Upper lobe of right lung (tissue), 1 donor: ENCODE results near the gene MTMR3. TPM values are rescaled to one million over a fixed set of nuclear protein-coding genes. Genes with fewer than 3 reads are reported as not detected.

Experiments used
- ATAC-seq: fragments of 200-7000 bp; cut with Tn5 transposase; one replicate; pipeline ENCODE4 v1.9.1; 2020; ENCODE audit warnings: mild to moderate bottlenecking, moderate library complexity
- DNase-seq: peaks from one replicate; pipeline ENCODE4 v3.0.0-alpha.2; 2020
- H3K27ac ChIP-seq: fragments of 200-600 bp; one replicate; pipeline ENCODE4 v1.8.0; 2022
- H3K27me3 ChIP-seq: fragments of 200-600 bp; one replicate; pipeline ENCODE4 v1.8.0; 2022; ENCODE audit warnings: mild to moderate bottlenecking
- H3K36me3 ChIP-seq: fragments of 200-600 bp; one replicate; pipeline ENCODE4 v1.8.0; 2022
- H3K4me1 ChIP-seq: fragments of 200-600 bp; one replicate; pipeline ENCODE4 v1.8.0; 2022
- H3K4me3 ChIP-seq: fragments of 200-600 bp; one replicate; pipeline ENCODE4 v1.8.0; 2022; ENCODE audit warnings: mild to moderate bottlenecking
- H3K9me3 ChIP-seq: fragments of 200-600 bp; one replicate; pipeline ENCODE4 v1.8.0; 2022
- intact Hi-C: fragments of 100-400 bp; cut with DNase I; formaldehyde crosslinking; loops from one replicate; pipeline ENCODE4 v1.11.0; 2022
- total RNA-seq: library from RNA; stranded (reverse); fragmentation: NEBNext Ultra II Directional; extraction: Animal tissue kit (Norgen Biotek cat#: 25700); gene quantifications from one replicate; pipeline ENCODE4 v1.2.1, GENCODE V29; 2021
- TF ChIP-seq, protein P1 (sequence below): fragments of 200-600 bp; IDR thresholded peaks from one replicate; pipeline ENCODE4 v1.8.0; 2022; ENCODE audit warnings: antibody characterized with exemption
- donor health status: DM: no; HTN: yes; CAD: no; lungs with severe emphysema.

Gene MTMR3
- total RNA-seq, 1 donor from 2014 or later = 50.6 TPM

DNA sequence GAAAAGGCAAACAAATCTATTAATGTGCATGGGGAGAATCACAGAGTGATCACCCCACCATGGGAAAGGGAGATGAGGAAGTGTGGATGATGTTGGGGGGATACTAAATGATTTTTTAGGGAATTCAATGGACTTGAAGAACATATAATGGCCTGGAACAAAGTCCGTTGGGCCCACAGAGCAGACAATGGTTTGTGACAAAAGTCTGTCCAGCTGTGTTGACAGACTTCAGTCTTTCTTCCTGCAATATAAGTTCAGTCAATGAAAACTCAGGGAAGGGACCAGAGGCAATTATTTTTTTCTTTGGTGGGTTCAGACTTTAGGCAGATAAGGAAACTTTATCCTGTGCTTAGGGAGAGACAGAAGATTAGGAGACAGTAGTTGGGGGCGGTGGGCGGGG is 179.3 kb downstream of the MTMR3 start:
- Histone ChIP-seq H3K4me3 (no peak overlapping the region), H3K4me1 (no peaks in the 10 kb centered on the region), H3K36me3 (no peaks in the 10 kb centered on the region), H3K27ac (no peak overlapping the region), H3K9me3 (peaks cover 7% of the 10 kb centered on the region), H3K27me3 (no peaks in the 10 kb centered on the region)
- intact Hi-C loops = no loop called here
- ATAC-seq (no peak), DNase-seq (no peak)
- TF ChIP-seq, protein P1, sequence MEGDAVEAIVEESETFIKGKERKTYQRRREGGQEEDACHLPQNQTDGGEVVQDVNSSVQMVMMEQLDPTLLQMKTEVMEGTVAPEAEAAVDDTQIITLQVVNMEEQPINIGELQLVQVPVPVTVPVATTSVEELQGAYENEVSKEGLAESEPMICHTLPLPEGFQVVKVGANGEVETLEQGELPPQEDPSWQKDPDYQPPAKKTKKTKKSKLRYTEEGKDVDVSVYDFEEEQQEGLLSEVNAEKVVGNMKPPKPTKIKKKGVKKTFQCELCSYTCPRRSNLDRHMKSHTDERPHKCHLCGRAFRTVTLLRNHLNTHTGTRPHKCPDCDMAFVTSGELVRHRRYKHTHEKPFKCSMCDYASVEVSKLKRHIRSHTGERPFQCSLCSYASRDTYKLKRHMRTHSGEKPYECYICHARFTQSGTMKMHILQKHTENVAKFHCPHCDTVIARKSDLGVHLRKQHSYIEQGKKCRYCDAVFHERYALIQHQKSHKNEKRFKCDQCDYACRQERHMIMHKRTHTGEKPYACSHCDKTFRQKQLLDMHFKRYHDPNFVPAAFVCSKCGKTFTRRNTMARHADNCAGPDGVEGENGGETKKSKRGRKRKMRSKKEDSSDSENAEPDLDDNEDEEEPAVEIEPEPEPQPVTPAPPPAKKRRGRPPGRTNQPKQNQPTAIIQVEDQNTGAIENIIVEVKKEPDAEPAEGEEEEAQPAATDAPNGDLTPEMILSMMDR = no peak

DNA sequence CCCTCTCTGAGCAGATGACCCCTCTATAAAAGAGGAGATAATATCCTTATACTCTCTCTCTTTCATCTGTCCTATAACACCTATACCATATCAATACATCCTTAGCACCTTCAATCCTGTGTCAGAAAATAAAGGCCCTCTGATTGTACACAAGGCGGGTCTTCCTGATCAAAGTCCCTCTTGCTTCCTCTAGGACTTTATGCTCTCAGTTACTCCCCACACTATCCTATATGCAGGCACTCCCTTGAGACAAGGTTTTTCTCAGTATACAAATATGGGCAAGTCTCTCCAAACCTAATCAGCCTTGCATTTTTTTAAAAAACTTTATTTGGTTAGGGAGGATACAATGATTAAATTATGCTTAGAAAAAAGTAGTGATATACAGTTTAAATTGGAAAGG is 180.0 kb downstream of the MTMR3 start:
- Histone ChIP-seq H3K4me1 (no peaks in the 10 kb centered on the region), H3K27me3 (no peaks in the 10 kb centered on the region), H3K36me3 (no peaks in the 10 kb centered on the region), H3K4me3 (no peak overlapping the region), H3K9me3 (peaks cover 7% of the 10 kb centered on the region), H3K27ac (no peak overlapping the region)
- ATAC-seq = no peak
- intact Hi-C loops = no loop called here
- TF ChIP-seq, protein P1 = no peak
- no peak for DNase-seq

DNA sequence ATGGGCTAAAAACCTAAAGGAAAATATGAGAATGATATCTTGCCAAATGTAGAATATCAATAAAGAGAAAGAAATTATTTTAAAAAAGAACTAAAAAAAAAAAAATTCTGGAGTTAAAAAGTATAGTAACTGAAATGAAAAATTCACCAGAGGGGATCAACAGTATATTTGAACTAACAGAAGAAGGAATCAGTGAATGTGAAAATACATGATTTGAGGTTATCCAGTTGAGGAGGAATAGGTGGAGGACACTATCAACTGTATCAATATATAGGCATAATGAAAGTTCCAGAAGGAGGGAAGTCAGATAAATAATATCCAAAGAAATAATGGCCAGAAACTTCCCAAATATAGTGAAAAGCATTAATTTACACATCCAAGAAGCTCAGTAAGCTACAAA is 181.2 kb downstream of the MTMR3 start:
- intact Hi-C loops = no loop called here
- Histone ChIP-seq H3K27ac (no peak overlapping the region), H3K36me3 (no peaks in the 10 kb centered on the region), H3K4me3 (no peak overlapping the region), H3K9me3 (peaks cover 7% of the 10 kb centered on the region), H3K27me3 (no peaks in the 10 kb centered on the region), H3K4me1 (no peaks in the 10 kb centered on the region)
- DNase-seq (no peak), ATAC-seq (no peak)
- TF ChIP-seq, protein P1 = no peak

DNA sequence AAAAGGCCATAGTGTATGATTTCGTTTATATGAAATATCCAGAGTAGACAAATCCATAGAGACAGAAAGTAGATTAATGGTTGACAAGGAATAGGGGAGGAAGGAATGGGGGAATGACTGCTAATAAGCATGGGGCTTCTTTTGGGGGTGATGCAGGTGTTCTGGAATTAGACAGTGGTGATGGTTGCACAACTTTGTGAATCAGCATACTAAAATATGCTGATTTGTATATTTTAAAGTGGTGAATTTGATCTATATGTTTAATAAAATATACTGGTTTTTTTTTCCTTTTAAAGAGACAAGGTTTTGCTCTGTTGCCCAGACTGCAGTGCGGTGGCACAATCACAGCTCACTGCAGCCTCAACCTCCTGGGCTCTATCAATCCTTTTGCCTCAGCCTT is 190.8 kb downstream of the MTMR3 start:
- Histone ChIP-seq H3K27ac (no peak overlapping the region), H3K4me1 (no peaks in the 10 kb centered on the region), H3K9me3 (no peaks in the 10 kb centered on the region), H3K4me3 (no peak overlapping the region), H3K27me3 (no peaks in the 10 kb centered on the region), H3K36me3 (no peaks in the 10 kb centered on the region)
- TF ChIP-seq, protein P1 = no peak
- ATAC-seq (no peak), DNase-seq (no peak)
- intact Hi-C loops = no loop called here

DNA sequence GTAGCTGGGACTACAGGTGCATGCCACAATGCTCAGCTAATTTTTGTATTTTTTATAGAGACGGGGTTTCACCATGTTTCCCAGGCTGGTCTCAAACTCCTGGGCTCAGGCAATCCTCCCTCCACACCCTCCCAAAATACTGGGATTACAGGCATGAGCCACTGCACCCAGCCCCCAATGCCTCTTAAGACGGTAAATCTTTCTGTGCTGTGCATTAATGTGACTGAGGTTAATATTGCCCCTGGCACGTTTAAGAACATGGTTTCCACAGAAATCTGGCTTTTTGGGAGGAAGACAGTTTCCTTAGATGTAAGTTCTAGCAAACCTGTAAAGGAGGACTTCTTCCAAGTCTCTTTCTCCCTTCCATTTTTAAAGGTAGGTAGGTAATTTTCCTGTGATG is 191.2 kb downstream of the MTMR3 start:
- no peak for DNase-seq
- H3K27ac ChIP-seq = no peak overlapping the region
- no peak for ATAC-seq
- H3K4me3 ChIP-seq = no peak overlapping the region
- no peaks in the 10 kb centered on the region for H3K9me3 ChIP-seq
- TF ChIP-seq, protein P1 = no peak
- H3K27me3 ChIP-seq = no peaks in the 10 kb centered on the region
- H3K4me1 ChIP-seq = no peaks in the 10 kb centered on the region
- intact Hi-C loops = no loop called here
- H3K36me3 ChIP-seq = no peaks in the 10 kb centered on the region

DNA sequence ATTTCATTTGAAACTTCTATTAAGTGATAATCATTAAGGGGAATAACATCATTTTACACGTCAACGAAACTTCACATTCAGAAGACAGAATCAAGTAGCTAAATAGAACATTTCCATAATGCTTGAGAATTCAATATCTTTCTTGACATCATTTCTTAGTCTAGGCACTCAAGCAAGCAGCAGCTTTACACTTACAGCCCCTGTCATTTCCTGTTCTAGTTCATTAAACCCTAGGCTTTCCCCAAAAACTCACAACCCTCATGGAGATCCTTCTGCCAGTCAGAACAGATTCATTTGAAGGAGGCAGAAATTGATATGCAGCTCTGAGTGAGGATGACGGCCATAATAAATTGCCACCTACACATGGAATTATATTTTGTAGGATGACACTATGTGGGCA is 192.0 kb downstream of the MTMR3 start:
- TF ChIP-seq, protein P1 = no peak
- Histone ChIP-seq H3K4me3 (no peak overlapping the region), H3K36me3 (no peaks in the 10 kb centered on the region), H3K4me1 (no peaks in the 10 kb centered on the region), H3K27ac (no peak overlapping the region), H3K27me3 (peaks cover 7% of the 10 kb centered on the region), H3K9me3 (no peaks in the 10 kb centered on the region)
- no peak for DNase-seq
- intact Hi-C loops = no loop called here
- no peak for ATAC-seq
